Subcutaneous adipose tissue (tissue), 4 donors: ENCODE measurements around the gene C2orf72. TPM values are rescaled to one million over a fixed set of nuclear protein-coding genes. Genes with fewer than 3 reads are reported as not detected.

Experiments
- total RNA-seq, 4 donors: library from RNA; depleted of rRNA; stranded (reverse); fragments of >200 nt; gene quantifications; one replicate each; pipeline ENCODE4 v1.1.0, GENCODE V29; 2016
- TF ChIP-seq, protein P1 (sequence below): fragments of 450-650 bp; IDR thresholded peaks from one replicate; pipeline ENCODE4 v1.5.1; 2016; ENCODE audit warnings: low read depth, mild to moderate bottlenecking, control low read depth, antibody characterized with exemption, moderate library complexity

The C2orf72 gene
- total RNA-seq, 4 donors from 2014 or later: 0.17 to 1.3 (median 0.49) TPM; not detected in 1

DNA sequence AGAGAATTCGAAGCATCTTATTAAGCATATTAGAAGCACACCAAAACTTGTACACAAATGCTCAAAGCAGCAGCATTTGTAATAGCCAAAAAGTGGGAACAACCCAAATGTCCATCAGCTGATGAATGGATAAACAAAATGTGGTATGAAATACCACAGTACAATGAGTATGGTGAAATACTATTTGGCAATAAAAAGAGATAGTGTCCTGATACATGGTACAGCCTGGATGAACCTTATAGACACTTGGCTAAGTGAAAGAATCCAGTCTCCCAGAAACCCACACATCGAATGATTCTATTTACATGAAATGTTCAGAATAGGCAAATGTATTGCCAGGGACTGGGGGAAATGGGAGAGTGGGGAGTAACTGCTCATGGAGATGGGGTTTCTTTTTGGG is 38.4 kb upstream of the C2orf72 start:
- TF ChIP-seq, protein P1, sequence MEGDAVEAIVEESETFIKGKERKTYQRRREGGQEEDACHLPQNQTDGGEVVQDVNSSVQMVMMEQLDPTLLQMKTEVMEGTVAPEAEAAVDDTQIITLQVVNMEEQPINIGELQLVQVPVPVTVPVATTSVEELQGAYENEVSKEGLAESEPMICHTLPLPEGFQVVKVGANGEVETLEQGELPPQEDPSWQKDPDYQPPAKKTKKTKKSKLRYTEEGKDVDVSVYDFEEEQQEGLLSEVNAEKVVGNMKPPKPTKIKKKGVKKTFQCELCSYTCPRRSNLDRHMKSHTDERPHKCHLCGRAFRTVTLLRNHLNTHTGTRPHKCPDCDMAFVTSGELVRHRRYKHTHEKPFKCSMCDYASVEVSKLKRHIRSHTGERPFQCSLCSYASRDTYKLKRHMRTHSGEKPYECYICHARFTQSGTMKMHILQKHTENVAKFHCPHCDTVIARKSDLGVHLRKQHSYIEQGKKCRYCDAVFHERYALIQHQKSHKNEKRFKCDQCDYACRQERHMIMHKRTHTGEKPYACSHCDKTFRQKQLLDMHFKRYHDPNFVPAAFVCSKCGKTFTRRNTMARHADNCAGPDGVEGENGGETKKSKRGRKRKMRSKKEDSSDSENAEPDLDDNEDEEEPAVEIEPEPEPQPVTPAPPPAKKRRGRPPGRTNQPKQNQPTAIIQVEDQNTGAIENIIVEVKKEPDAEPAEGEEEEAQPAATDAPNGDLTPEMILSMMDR: no peak

DNA sequence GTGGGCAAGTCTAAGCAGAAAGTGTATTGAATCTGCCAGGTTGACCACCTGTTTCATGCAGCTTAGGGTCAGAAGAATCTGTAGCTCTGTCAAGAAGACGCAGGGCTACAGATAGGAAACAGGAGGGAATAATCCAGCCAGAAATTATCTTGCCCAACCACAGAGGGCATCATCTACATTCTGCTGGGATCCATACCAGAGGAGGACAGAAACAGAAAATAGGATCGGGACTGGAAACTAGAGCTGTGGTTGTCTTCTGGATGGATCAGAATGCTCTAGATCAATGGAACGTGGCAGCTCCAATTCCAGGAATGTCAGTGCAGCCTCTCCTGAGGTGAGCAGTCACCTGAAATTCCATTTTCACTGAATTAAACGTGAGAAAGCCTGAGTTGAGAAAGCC is 37.8 kb upstream of the C2orf72 start:
- TF ChIP-seq, protein P1: no peak

DNA sequence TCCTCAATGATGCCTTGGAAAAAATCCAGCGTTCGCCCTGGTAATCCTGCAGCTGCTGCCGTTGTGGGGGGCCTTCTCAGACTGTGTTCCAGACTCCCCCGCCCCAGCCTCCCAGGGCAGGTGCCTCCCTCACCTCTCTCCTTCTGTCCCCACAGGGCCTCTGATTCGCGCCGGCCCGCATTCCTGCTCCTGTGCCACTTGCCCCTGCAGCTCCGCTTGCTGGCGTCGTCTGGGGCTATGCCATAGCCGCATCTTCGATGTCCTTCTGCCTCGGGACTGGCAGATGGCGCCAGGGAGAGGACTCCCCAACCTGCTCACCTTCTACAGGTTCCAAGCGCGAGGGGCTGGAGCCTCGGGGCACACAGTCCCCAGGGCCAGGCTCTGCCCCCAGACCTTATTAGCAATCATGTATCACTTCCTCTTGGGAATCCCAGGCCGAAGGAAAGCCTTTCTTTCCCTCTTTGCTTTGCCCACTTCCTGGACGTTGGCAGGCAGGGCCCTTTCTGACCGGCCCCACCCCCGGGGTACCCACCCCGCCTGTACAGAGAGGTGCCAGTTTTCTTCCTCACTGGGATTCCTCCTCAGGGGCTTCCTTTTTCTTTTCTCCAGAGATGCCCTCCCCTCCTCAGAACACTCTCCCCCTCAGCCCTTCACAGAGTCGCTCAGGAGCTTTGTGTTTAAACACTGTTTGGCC is 37.0 kb upstream of the C2orf72 start:
- TF ChIP-seq, protein P1: no peak

DNA sequence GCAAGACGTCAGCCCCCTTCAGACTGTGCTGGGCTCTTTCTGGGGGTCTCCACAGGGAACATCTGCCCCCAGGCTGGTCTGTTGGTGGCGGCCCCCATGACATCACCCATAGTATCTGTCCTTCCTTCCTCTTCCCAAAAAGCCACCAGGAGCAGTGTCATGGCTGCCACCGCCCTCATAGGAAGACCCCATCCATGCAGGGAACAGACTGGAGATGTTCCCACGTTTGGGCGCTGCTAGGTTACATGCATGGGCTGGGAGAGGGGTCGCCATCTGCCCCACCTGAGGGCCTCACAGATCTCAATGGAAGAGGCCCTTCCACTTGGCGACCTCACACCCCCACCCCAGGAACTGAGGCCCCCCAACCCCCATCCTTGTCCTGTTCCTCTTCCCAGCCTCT is 36.3 kb upstream of the C2orf72 start:
- TF ChIP-seq, protein P1: no peak

DNA sequence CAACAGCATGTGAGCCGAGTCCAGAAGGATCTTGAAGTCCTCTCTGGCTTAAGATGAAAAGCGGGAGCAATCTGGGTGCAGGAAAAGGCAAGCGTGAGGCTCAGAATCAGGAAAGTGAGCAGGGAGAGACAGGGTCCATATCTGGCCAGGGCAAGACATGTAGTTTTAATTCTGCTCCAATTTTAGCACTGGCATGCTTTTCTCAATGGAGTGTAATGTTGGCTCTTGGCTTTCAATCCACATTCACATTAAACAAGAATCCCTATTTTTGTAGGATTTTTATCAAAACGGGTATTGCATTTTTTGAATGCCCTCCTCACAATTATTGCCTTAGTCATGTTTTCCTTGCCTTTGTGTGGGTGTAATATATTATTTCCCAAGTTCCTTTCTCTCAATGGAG is 35.4 kb upstream of the C2orf72 start:
- TF ChIP-seq, protein P1: no peak

GRCh38 chr2:231002641-231003040 is 34.7 kb upstream of the C2orf72 start:
- TF ChIP-seq, protein P1: no peak

DNA sequence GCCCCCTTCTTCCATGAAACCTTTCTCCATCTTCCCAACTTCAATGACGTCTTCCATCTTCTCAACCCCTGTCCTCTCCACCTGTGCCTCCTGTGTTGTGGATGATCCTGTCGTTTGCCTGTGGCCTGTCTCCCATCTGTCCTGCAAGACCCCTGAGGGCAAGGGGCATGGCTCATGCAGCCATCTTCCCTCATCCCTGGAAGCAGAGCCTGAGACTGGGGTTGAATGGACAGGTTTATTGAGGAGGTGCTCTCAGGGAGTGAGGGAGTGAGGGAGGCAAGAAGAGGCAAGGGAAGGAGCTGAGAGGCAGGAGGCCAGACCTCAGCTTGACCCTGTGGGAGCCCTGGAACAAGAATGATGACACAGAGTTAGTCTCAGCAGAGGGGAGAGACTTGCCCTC is 34.1 kb upstream of the C2orf72 start:
- TF ChIP-seq, protein P1: no peak
